ENCODE data around the gene LMX1A.

The LMX1A gene

GRCh38 chr1:165239873-165240272 is 116.6 kb downstream of the LMX1A start:
- Histone ChIP-seq H3K4me2 (ENCODE audit: insufficient read depth, low read length, poor library complexity, severe bottlenecking) (no peak overlapping the region), H2AFZ (ENCODE audit: low read length) (no peak overlapping the region)
- no CpG with 5 or more reads among the region's 2 CpGs for WGBS, 2 donors (ENCODE audit: extremely low coverage in 2 of 2, insufficient read length in 2 of 2, insufficient replicate concordance in 1 of 2)

GRCh38 chr1:165235777-165236291 is 120.7 kb downstream of the LMX1A start:
- H4K91ac ChIP-seq (ENCODE audit: low read depth, low read length, poor library complexity) = no peak overlapping the region
- H2AFZ ChIP-seq (ENCODE audit: low read length) = peak overlapping the region; percentile 81
- H3K36me3 ChIP-seq (replicated peaks in 1 of 2; ENCODE audit: control insufficient read depth in 2 of 2, insufficient read depth in 2 of 2, low read length in 2 of 2) = no peaks in the 10 kb centered on the region
- H3K27me3 ChIP-seq (ENCODE audit: control insufficient read depth in 3 of 3, insufficient read depth in 3 of 3, low read depth in 1 of 3, low read length in 3 of 3) = peaks cover 0 to 38% (median 3%) of the 10 kb centered on the region in 3 experiments
- no peak overlapping the region for H2BK120ac ChIP-seq (ENCODE audit: low read depth, low read length)
- H2BK5ac ChIP-seq (ENCODE audit: low read length) = no peak overlapping the region
- H3K9me3 ChIP-seq (replicated peaks in 1 of 2; ENCODE audit: control insufficient read depth in 2 of 2, insufficient read depth in 1 of 2, low read depth in 1 of 2, low read length in 2 of 2) = no peaks in the 10 kb centered on the region
- peak overlapping the region; percentile 85 for H3K18ac ChIP-seq (ENCODE audit: low read length)
- peak overlapping the region; percentile 24 for H2BK15ac ChIP-seq (ENCODE audit: low read length)
- H3K4ac ChIP-seq (ENCODE audit: low read length) = no peak overlapping the region
- WGBS, 2 donors (ENCODE audit: extremely low coverage in 2 of 2, insufficient read length in 2 of 2, insufficient replicate concordance in 1 of 2) = no CpG with 5 or more reads among the region's 33 CpGs
- peak overlapping the region; percentile 49 for H3K27ac ChIP-seq (replicated peaks; ENCODE audit: low read length)
- H2AK5ac ChIP-seq (ENCODE audit: low read depth, low read length) = no peak overlapping the region
- H3K23ac ChIP-seq (ENCODE audit: low read depth, low read length, poor library complexity) = no peak overlapping the region
- peak overlapping the region; percentile 19 to 74 for H3K4me3 ChIP-seq (ENCODE audit: low read length in 2 of 2)
- no peak overlapping the region for H2BK12ac ChIP-seq (ENCODE audit: low read length)
- peak; percentile 57 for DNase-seq (ENCODE audit: low spot score)
- H4K8ac ChIP-seq (ENCODE audit: low read depth, low read length) = no peak overlapping the region
- no peak overlapping the region for H3K9ac ChIP-seq (ENCODE audit: low read depth, low read length, poor library complexity)
- no peak overlapping the region for H3K14ac ChIP-seq (ENCODE audit: low read length)
- H3K4me2 ChIP-seq (ENCODE audit: insufficient read depth, low read length, poor library complexity, severe bottlenecking) = peak overlapping the region; percentile 94
- peaks cover 3 to 6% of the 10 kb centered on the region in 2 donors for H3K4me1 ChIP-seq (ENCODE audit: control insufficient read depth in 2 of 2, insufficient read depth in 1 of 2, low read depth in 1 of 2, low read length in 2 of 2)
- H3K79me1 ChIP-seq (ENCODE audit: low read depth, low read length) = no peaks in the 10 kb centered on the region

More at GRCh38 chr1:165239873-165240272, 116.6 kb downstream of the LMX1A start:
- H2BK12ac ChIP-seq (ENCODE audit: low read length) = no peak overlapping the region
- H2AK5ac ChIP-seq (ENCODE audit: low read depth, low read length) = no peak overlapping the region
- H3K9ac ChIP-seq (ENCODE audit: low read depth, low read length, poor library complexity) = no peak overlapping the region
- H3K23ac ChIP-seq (ENCODE audit: low read depth, low read length, poor library complexity) = no peak overlapping the region
- H3K4me3 ChIP-seq (ENCODE audit: low read length in 2 of 2) = no peak overlapping the region
- H3K4ac ChIP-seq (ENCODE audit: low read length) = no peak overlapping the region
- peaks cover 0 to 27% (median 3%) of the 10 kb centered on the region in 3 experiments for H3K27me3 ChIP-seq (ENCODE audit: control insufficient read depth in 3 of 3, insufficient read depth in 3 of 3, low read depth in 1 of 3, low read length in 3 of 3)
- H2BK15ac ChIP-seq (ENCODE audit: low read length) = no peak overlapping the region
- H3K9me3 ChIP-seq (replicated peaks in 1 of 2; ENCODE audit: control insufficient read depth in 2 of 2, insufficient read depth in 1 of 2, low read depth in 1 of 2, low read length in 2 of 2) = no peaks in the 10 kb centered on the region
- H4K8ac ChIP-seq (ENCODE audit: low read depth, low read length) = no peak overlapping the region
- H3K14ac ChIP-seq (ENCODE audit: low read length) = no peak overlapping the region
- no peaks in the 10 kb centered on the region for H3K79me1 ChIP-seq (ENCODE audit: low read depth, low read length)
- H3K18ac ChIP-seq (ENCODE audit: low read length) = no peak overlapping the region
- no peak overlapping the region for H3K27ac ChIP-seq (replicated peaks; ENCODE audit: low read length)
- no peak for DNase-seq (ENCODE audit: low spot score)
- H2BK120ac ChIP-seq (ENCODE audit: low read depth, low read length) = no peak overlapping the region
- H3K4me1 ChIP-seq (ENCODE audit: control insufficient read depth in 2 of 2, insufficient read depth in 1 of 2, low read depth in 1 of 2, low read length in 2 of 2) = peaks cover 6% of the 10 kb centered on the region in 2 donors
- no peak overlapping the region for H4K91ac ChIP-seq (ENCODE audit: low read depth, low read length, poor library complexity)
- H3K36me3 ChIP-seq (replicated peaks in 1 of 2; ENCODE audit: control insufficient read depth in 2 of 2, insufficient read depth in 2 of 2, low read length in 2 of 2) = no peaks in the 10 kb centered on the region
- H2BK5ac ChIP-seq (ENCODE audit: low read length) = no peak overlapping the region

DNA sequence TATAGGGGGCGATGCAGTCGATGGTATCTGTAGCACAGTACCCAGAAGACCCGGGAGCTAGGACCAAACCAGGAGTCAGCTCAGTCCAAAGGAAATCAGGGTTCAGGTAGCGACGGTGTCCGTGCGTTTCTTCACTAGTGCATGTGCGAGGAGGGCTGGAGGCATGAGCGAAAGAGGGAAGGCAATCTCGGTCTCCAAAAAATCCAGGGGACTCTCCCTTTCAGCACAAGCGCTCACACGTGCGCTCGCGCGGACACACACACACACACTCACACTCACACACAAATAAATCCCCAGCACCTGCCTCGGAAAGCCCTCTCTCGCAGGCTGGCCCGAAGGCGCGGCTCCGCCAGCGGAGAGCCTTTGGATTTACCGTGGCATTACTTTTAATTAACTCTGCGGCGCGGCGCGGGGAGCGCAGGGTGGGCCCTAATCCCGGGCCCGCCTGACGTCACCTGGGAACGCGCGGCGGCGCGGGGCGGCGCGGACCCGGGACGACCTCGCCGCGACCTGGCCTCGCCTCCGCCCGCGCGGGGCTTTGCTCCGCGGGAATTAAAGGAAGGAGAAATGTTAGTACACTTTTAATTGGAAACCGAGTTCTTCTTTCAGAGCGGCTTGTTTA is 121.2 kb downstream of the LMX1A start:
- peaks cover 0 to 38% (median 3%) of the 10 kb centered on the region in 3 experiments for H3K27me3 ChIP-seq (ENCODE audit: control insufficient read depth in 3 of 3, insufficient read depth in 3 of 3, low read depth in 1 of 3, low read length in 3 of 3)
- no peak overlapping the region for H2BK15ac ChIP-seq (ENCODE audit: low read length)
- no peak overlapping the region for H2BK120ac ChIP-seq (ENCODE audit: low read depth, low read length)
- H3K79me1 ChIP-seq (ENCODE audit: low read depth, low read length) = no peaks in the 10 kb centered on the region
- peak; percentile 65 for DNase-seq (ENCODE audit: low spot score)
- no peak overlapping the region for H3K9ac ChIP-seq (ENCODE audit: low read depth, low read length, poor library complexity)
- peak overlapping the region; percentile 19 to 74 for H3K4me3 ChIP-seq (ENCODE audit: low read length in 2 of 2)
- H2BK5ac ChIP-seq (ENCODE audit: low read length) = no peak overlapping the region
- peak overlapping the region; percentile 42 for H3K18ac ChIP-seq (ENCODE audit: low read length)
- H3K27ac ChIP-seq (replicated peaks; ENCODE audit: low read length) = peak overlapping the region; percentile 49
- peak overlapping the region; percentile 81 for H2AFZ ChIP-seq (ENCODE audit: low read length)
- no peak overlapping the region for H4K8ac ChIP-seq (ENCODE audit: low read depth, low read length)
- H4K91ac ChIP-seq (ENCODE audit: low read depth, low read length, poor library complexity) = no peak overlapping the region
- no peak overlapping the region for H2AK5ac ChIP-seq (ENCODE audit: low read depth, low read length)
- H3K4me1 ChIP-seq (ENCODE audit: control insufficient read depth in 2 of 2, insufficient read depth in 1 of 2, low read depth in 1 of 2, low read length in 2 of 2) = peaks cover 3 to 6% of the 10 kb centered on the region in 2 donors
- H3K4me2 ChIP-seq (ENCODE audit: insufficient read depth, low read length, poor library complexity, severe bottlenecking) = peak overlapping the region; percentile 94
- H2BK12ac ChIP-seq (ENCODE audit: low read length) = no peak overlapping the region
- H3K14ac ChIP-seq (ENCODE audit: low read length) = no peak overlapping the region
- H3K36me3 ChIP-seq (replicated peaks in 1 of 2; ENCODE audit: control insufficient read depth in 2 of 2, insufficient read depth in 2 of 2, low read length in 2 of 2) = no peaks in the 10 kb centered on the region
- no CpG with 5 or more reads among the region's 56 CpGs for WGBS, 2 donors (ENCODE audit: extremely low coverage in 2 of 2, insufficient read length in 2 of 2, insufficient replicate concordance in 1 of 2)
- no peaks in the 10 kb centered on the region for H3K9me3 ChIP-seq (replicated peaks in 1 of 2; ENCODE audit: control insufficient read depth in 2 of 2, insufficient read depth in 1 of 2, low read depth in 1 of 2, low read length in 2 of 2)
- no peak overlapping the region for H3K23ac ChIP-seq (ENCODE audit: low read depth, low read length, poor library complexity)
- H3K4ac ChIP-seq (ENCODE audit: low read length) = no peak overlapping the region

DNA sequence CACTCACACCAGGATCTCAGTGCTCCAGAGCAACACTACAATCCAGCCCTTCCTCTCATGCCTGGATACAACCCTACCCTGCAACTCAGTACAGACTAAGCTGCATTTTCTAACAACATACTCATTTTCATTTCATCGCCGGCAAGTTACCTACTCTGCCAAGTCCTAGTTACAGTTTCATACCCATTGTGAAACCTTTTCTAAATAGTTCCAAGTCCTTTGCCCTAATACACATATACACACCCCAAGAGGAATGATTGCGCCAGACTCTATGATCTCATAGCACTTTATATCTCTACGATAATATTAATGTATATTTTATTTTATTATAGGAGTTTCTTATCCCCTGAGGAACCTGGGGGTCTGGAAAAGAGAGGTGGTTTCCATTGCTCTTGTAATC is 122.4 kb downstream of the LMX1A start:
- Histone ChIP-seq H3K18ac (ENCODE audit: low read length) (no peak overlapping the region), H2BK120ac (ENCODE audit: low read depth, low read length) (no peak overlapping the region), H2BK5ac (ENCODE audit: low read length) (no peak overlapping the region), H4K91ac (ENCODE audit: low read depth, low read length, poor library complexity) (no peak overlapping the region), H4K8ac (ENCODE audit: low read depth, low read length) (no peak overlapping the region), H3K79me1 (ENCODE audit: low read depth, low read length) (no peaks in the 10 kb centered on the region), H3K23ac (ENCODE audit: low read depth, low read length, poor library complexity) (no peak overlapping the region), H2BK15ac (ENCODE audit: low read length) (no peak overlapping the region), H3K9me3 (replicated peaks in 1 of 2; ENCODE audit: control insufficient read depth in 2 of 2, insufficient read depth in 1 of 2, low read depth in 1 of 2, low read length in 2 of 2) (no peaks in the 10 kb centered on the region), H3K9ac (ENCODE audit: low read depth, low read length, poor library complexity) (no peak overlapping the region), H2BK12ac (ENCODE audit: low read length) (no peak overlapping the region), H3K4me1 (ENCODE audit: control insufficient read depth in 2 of 2, insufficient read depth in 1 of 2, low read depth in 1 of 2, low read length in 2 of 2) (peaks cover 3 to 6% of the 10 kb centered on the region in 2 donors), H3K4me2 (ENCODE audit: insufficient read depth, low read length, poor library complexity, severe bottlenecking) (no peak overlapping the region), H3K14ac (ENCODE audit: low read length) (no peak overlapping the region), H3K4me3 (ENCODE audit: low read length in 2 of 2) (no peak overlapping the region), H3K27ac (replicated peaks; ENCODE audit: low read length) (no peak overlapping the region), H2AK5ac (ENCODE audit: low read depth, low read length) (no peak overlapping the region), H3K27me3 (ENCODE audit: control insufficient read depth in 3 of 3, insufficient read depth in 3 of 3, low read depth in 1 of 3, low read length in 3 of 3) (peaks cover 0 to 35% (median 3%) of the 10 kb centered on the region in 3 experiments), H2AFZ (ENCODE audit: low read length) (no peak overlapping the region), H3K36me3 (replicated peaks in 1 of 2; ENCODE audit: control insufficient read depth in 2 of 2, insufficient read depth in 2 of 2, low read length in 2 of 2) (no peaks in the 10 kb centered on the region), H3K4ac (ENCODE audit: low read length) (no peak overlapping the region)
- no peak for DNase-seq (ENCODE audit: low spot score)
- WGBS, 2 donors (ENCODE audit: extremely low coverage in 2 of 2, insufficient read length in 2 of 2, insufficient replicate concordance in 1 of 2) = no CpG with 5 or more reads among the region's 4 CpGs

Measured in neuronal stem cell (in vitro differentiated cells).